HG03432 (cell line): ENCODE measurements around the gene CUX1.

Experiments
- ATAC-seq: cut with Tn5 transposase; IDR thresholded peaks from one replicate; pipeline ENCODE4 v1.9.1; 2021; ENCODE audit warnings: mild to moderate bottlenecking, moderate library complexity; ENCODE audit not compliant: unreplicated experiment

CUX1 gene

DNA sequence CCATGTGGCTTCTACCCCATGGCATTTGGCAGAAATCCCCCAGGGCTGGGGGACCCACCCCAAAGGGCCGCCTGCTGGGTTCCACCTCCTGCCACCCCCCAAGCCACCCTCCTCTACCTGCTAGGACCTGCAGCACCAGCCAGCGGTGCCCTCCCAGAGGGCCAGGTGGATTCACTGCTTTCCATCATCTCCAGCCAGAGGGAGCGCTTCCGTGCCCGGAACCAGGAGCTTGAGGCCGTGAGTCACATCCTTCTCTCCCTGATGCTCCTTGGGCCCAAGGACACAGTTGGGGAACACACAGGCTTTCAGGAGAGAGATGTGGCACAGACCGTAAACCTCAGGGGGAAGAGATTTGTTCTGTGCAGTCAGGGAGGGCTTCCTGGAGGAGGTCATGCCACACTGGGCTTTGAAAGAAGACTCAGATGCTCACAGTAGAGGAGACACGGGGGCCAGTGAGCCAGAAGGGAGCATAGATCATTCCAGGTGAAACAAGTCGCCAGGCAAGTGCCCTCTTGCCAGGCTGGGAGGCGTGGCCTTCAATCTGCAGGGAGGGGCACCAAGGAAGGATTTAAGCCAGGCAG, 457.8 kb downstream of the CUX1 start:
- no peak for ATAC-seq

DNA sequence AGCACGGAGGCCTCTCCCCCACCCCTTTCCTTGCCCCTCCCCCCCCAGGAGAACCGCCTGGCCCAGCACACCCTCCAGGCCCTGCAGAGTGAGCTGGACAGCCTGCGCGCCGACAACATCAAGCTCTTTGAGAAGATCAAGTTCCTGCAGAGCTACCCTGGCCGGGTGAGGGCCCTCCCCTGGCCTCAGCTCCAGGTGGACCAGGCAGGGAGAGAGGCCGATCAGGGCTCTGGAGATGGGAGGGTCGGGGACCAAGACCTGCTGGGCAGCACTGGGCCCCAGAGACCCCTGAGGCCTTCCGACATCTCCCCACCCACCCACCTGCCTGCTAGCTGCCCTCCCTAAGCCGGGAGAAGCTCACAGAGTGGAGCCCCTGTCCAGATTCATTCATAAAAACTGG, 460.5 kb downstream of the CUX1 start:
- ATAC-seq = no peak

DNA sequence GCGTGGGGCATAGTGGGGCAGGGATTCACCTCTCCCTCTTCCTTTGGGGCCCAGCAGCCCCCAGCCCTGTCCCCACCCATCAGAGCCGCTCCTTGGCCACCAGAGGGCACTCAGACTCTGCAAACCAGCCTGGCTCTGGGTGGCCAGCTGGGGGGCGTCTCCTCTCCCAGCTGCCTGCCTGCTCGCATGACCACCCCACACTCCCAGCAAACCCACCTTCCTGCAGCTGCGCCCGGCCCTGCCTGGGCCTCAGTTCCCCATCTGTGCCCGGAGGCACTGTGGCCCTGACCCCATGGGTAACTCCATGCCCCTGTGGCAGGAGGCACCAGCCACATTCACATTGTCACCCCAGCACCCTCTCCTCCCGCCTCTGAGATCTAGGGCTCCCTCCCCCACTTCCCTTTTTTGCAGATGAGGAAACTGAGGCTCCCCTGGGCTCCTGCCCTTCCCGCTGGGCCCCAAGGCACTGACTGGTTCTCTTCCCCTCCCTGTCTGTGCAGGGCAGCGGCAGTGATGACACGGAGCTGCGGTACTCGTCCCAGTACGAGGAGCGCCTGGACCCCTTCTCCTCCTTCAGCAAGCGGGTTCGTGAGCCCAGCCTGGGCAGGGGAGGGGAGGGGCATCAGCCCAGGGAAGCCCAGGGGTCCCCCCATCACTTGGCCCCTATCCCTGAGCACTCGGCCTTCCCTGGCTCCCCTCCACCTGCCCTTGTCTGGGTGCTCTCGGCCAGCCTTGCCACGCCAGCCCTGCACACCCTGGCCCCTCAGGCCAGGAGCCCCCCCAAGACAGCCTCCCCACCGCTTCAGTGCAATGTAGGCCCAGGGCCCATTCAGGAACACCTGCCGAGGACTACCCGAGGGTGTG, 462.3 kb downstream of the CUX1 start:
- ATAC-seq = peak; percentile 67

DNA sequence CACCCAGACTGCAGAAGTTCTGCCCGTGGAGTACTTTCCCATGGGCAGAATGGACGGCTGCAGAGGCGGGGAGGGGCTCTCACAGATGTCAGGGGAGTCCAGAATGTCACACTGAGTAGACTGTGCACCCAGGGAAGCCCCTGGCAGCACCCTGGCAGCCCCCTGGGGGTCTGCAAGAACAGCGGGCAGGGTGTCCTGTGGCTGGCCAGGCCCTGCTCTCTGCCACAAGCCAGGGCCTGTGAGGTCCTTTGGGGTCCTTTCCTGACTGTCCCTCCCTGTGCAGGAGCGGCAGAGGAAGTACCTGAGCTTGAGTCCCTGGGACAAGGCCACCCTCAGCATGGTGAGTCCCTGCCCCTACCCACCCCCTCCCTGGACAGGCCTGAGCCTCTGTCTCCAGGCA, 463.1 kb downstream of the CUX1 start:
- ATAC-seq = no peak

DNA sequence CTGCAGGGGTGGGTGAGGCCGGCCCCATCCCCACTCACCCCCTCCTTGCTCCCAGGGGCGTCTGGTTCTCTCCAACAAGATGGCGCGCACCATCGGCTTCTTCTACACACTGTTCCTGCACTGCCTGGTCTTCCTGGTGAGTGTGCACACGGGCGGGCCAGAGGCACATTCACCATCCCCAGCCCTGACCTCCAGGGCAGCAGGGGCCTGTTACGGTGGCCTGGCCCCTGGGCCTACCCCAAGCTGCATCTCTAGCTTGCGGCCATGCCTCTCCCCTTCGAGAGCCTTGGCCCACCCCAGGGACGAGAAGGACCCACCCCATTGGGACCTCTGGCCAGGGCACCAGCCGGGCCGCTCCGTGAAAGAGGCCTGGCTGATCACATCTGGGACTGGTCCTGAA, 464.4 kb downstream of the CUX1 start:
- ATAC-seq = no peak

DNA sequence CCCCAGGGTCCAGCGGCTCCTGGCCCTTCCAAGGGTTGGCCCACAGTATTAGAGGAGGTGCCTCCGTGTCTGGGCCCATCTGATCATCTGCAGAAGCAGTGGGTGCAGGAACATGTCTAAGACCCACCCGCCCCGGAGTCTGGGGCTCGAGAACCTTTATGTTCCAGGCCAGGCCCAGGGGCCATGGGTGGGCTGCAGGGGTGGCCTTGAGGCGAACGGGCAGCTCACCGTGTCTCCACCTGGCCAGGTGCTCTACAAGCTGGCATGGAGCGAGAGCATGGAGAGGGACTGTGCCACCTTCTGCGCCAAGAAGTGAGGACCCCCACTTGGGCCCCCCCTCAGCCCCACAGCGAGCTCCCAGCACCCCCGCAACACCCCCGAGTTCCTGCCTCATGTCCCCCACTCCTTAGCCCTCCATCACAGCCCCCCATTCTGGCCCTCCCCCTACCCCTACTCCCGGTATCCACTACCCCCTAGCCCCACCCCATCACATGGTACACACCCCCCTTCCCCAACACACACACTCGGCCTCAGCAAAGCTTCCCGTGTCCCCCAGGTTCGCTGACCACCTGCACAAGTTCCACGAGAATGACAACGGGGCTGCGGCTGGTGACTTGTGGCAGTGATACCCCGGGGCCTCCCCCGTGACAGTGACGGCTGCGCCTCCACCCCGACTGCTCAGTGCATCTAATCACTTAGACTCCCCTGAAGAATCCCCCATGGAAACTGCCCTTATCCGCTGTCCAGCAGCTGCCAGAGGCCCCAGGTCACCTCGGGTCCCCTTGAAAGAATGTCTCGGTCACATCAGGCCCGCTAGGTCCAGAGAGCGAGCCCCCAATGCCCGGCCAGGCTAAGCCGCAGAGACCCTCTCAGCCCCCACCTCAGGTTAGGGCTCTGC, 465.3 kb downstream of the CUX1 start:
- no peak for ATAC-seq

DNA sequence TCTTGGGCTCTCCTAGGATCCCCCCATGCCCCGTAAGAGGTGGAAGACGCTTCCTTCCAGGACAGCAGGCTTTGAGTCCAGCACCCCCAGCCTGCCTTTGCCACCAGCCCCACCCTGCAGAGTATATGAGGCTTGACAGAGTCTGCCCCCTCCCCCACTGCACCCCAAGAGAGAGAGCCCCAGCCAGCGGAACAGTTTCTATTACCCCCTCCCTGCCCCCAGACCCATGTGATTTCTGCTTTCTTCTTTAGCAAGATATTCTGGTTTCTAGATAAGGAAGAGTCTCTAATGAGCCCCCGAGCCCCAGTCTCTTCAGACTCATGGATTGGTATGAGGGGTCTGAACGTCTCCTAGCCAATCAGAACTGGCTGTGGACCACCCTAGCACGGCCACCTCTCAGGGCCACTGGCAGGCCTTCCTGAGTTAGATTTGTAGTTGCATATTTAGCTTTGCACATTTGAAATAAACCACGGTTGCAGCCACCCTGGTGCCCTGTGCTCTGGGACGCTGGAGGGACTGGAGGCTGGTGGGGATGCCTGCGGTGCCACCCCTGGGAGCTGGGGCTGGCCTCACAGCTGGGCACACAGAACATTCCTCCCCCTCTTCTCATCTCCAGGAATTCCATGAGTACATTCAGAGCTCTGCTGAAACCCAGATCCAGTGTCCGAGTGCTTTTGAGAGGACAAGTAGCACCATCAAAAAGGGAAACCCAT, 466.2 kb downstream of the CUX1 start:
- ATAC-seq = no peak

DNA sequence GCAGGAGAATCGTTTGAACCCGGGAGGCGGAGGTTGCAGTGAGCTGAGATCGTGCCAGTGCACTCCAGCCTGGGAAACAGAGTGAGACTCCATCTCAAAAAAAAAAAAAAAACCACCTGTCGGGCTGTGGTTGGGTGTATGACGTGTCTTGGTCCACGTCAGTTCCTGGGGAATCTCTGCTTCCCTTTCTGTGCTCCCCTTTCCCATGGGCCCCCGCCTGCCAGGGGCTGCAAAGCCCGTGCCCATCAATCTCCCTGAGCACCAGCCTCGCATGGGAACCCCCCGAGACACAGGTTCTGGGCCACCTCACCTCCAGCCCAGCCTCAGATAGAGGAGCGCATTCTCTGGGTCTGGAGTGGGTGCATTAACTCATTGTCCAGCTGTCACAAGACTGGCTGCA, 467.0 kb downstream of the CUX1 start:
- ATAC-seq = no peak

DNA sequence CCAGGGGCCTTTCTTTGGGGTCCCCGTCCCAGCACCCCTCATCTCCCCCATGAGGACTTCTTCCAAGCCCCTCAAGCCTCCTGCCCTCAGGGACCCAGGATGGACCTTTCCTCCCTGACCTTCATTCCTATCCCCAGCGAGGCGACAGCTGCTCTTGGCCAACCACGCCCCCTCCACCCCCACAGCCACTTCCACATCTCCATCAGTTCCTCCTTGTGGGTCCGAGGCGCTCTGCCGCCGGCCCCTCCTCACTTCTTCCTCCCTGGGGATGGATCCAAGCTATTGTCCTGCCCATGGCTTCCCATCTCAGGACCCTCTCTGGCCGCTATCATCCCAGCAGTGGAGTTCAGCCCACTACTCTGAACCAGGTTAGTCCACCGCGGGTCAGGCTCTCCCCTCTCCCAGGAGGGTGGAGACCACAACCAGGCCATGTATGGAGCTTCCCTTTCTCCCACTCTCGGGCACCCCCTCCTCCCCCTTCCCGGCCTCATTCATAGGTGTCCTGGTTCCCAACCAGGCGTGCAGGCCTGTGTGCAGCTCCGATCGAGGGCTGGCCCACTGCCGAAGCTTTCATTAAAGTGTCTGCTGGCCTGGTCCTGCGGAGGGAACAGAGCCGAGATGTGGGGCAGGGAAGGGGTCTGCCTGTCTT, 467.6 kb downstream of the CUX1 start:
- no peak for ATAC-seq

DNA sequence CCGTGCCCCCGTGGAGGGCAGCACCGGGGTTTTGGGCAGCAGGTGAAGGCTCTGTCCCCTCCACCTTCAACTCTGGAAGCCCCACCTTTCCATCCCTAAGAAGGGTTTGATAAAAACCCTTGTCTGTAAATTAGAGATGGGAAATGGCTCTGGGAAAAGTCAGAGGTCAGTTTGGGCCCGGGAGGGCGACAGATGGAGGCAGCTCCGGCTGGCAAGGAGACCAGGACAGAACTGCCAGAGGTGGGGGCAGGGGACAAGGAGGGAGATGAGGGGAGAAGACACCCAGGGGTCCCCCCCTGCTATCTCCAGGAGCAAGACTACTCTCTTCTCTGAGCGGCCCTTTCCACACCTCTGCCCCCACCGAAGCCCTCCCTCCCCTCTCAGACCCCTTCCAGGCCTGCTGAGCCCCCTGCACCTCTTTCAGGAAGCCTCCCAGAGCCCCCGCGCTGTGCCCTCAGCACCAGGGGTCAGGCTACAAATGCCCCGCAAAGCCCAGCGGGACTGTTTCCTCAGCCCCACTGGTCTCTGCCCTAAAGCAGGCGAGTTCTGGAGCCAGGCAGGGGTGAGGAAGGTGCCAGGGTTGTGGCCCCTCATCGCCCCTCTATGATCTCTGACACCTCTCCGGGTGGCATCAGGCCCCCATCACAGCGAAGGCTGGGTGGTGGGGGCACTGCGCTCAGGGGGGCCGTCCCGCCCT, 468.3 kb downstream of the CUX1 start:
- ATAC-seq = no peak

DNA sequence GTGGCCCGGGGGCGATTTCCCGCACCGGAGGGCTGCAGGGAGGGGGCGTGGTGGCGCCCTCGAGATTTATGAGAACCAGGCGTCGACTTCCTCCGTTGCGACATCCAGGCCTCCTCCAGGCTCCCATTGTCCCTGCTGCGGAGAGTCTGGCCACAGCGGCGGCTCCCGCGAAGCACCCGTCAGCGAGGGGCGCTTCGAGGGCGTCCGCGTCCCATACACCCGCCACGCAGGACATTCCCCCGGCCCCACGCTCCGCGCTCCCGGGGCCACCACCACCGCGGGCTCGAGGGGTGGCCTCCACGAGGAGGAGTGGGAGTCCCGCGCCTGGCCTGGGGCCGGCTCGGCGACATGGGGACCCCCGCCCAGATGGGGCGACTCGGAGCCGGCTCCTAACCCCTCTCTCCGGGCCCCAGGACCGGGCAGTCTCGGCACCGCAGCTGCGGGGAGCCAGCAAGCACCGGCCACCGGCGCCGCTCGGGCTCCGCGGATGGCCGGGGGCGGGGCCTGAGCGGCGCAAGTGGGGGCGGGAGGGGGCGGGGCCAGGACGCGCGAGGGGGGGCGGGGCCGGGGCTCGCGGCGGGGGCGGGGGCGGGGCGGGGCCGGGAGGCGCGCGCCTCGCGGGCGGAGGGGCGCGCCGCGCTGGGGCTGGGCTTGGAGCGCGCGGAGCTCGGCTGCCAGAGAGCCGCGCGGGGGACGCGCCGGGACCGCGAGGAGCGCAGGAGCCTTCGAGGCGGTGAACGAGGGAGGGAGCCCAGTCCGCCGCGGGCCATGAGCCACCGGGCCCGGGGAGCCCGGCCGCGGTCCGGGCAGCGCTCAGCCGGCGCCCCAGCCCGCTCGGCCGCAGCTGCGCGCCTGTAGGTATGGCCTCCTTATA, 469.0 kb downstream of the CUX1 start, which contains the start of gene SH2B2:
SH2B2 (plus strand) TSS at position 632 of the 874 bp plus-strand sequence. CDS start 13,683 bp downstream, outside the sequence.
- ATAC-seq = peak; percentile 26

DNA sequence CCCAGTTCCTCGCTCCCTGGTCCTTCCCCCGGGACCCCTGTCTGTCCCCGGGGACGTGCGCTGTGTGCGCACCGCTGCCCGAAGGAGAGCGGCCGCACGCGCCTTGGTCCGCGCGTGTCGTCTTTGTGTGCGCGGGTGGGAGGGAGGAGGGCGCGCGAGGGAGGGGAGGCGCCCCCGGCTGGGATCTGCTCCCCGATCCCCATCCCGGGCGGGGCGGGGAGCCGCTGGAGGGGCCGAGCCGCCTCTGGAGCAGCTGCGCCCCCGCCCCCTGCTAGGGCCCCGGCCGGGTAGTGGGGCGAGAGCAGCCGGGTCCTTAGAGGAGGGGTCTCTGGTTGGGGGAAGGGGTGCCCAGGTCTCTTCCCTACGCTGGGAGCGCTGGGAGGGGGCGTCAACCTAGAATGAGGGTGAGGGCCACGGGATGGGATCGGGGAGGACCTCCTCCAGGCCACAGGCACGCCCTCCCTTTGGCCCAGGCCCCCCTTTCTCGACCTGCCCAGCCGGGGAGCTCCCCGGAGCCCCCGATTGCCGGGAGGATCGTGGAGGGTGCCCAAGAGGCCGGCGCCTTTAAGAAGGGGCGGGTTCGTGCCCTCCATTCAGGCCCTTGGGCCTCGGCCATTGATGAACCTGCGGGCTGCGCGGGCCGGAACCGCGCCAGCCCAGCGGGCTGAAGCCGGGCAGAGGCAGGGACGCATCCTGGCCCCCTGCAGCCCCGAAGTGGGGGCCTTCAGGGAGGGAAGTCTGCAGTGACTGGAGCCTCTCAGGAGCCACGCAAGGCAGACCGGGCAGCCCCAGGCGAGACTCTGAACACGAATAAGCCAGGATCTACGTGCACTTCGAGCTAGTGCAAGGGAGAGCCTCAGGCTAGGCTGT, 469.9 kb downstream of the CUX1 start:
- ATAC-seq = peak; percentile 18

DNA sequence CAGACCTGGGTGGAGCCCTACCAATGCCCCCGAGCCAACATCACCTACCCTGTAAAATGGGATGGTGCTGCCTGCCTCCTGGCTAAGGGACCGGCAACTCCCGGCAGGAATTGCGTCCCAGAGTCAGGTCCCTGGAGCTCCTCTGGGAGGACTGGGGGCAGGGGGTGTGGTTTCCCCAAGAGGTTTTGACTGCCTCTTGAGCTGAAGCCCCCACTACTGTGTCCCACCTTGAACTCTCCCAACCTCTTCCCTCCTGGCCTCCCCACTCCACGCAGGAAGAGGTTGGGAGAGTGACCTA, 470.5 kb downstream of the CUX1 start:
- no peak for ATAC-seq

DNA sequence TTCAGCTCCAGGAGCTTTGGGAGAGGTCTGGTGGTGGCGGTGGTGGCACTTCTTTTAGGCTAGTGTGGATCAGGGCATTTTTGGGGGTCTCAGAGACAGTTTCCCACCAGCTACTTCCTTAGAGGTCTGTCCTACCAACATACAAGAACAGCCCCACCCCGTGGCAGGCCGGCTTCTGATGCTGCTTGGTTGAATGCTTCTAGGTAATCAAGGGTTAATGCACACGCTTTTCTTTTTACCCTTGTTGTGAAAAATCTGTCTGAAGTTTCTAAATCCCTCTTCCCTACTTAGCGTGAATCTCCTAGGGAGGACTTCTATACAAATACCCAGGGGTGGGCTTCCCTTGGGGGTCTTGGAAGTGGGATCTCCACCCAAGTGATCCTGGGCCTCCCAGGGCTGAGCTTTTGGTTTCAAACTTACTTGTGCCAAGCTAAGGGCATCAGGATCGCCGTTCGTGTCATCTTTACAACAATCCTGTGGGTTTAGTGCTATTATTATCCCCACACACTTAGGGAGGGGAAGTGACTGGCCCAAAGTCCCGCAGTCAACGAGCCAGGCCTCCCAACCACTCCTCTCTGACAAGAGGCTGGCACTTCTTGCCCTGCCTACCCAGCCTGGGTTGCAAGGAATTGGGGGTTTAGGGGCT, 471.0 kb downstream of the CUX1 start:
- no peak for ATAC-seq

DNA sequence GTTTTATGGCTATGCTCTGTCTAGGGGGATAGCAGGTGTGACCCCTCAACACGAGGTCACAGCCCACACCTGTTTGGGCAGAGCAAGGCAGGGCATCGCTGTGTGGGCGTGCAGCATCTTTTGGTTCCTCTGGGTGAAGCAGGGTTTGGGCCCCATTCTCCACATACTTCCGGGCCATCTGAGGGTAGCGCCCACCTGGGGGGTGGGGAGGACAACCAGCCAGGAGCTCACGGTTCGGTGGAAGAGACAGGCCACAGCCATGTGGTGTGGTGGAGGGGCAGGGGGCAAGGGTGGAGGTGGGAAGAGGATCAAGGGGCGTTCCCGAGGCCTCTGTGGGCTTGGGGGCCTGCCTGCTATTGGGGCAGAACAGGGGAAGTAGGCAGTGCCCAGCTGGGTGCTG, 471.6 kb downstream of the CUX1 start:
- no peak for ATAC-seq

DNA sequence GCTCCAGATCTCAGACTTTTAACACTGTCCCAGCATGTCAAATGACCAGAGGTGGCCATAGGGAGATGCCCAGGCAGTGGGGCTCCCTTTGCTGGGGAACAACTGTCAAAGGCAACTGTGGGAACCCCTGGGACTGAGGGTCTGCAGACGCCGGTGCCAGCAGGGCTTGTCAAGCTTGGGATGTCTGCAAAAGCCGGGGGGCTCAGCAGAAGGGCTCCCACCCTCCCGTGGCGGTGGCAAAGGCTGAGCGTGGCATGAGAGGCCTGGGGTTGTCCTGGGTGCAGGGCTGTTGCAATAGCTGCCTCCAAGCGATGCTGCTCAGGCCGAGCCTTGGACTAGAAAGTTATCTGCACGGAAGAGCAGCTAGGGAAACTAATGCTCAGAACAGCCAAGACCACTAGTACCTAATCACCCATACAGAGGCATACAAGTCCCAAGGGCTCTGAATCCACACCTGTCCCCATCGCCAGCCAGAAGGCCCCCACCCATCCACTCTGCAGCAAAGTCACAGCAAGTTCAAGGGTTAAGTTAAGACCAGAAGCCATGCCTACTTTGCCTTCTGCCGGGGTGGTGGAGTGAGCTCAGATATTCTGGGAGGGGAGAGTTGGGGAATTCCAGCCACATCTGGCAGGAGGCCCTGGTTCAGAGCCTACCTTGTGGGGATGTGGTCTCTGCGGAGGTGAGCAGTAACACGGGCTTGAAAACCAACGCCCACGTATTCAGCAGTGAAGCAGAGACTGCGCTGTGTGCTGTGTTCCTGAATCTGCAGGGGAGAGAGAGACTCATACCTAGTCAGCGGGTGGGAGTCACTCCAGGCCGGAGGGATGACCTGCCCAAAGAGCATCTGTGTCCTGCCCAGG, 473.9 kb downstream of the CUX1 start:
- peak; percentile 47 for ATAC-seq

DNA sequence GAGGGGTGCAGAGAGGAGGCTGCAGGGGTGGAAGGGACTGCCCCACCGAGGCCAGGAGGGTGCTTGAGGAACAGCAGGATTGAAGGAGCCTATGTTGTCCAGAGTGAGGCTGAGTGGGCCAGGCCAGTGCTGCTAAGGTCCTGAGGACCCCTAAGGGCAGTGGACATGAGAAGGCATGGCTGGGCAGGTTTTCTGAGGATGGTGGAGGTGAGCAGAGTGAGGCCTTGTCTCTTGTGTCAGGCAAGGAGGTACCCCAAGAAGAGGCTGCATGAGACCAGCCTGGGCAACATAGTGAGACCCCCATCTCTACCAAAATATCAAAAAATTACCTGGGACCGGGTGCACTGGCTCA, 474.5 kb downstream of the CUX1 start:
- ATAC-seq = no peak
